Inflammatory macrophage treated with lipopolysaccharide for 4 hours (primary cell): ENCODE results near the gene CLEC14A.

Source experiments
- DNase-seq: peaks from one replicate; pipeline ENCODE4 v3.0.0-alpha.2; 2020

Gene CLEC14A

GRCh38 chr14:38248321-38249028 is 7.4 kb downstream of the CLEC14A start:
- DNase-seq = no peak

- no peak for DNase-seq
These were observed 12.1 kb downstream of the CLEC14A start for GRCh38 chr14:38243696-38244240.

DNA sequence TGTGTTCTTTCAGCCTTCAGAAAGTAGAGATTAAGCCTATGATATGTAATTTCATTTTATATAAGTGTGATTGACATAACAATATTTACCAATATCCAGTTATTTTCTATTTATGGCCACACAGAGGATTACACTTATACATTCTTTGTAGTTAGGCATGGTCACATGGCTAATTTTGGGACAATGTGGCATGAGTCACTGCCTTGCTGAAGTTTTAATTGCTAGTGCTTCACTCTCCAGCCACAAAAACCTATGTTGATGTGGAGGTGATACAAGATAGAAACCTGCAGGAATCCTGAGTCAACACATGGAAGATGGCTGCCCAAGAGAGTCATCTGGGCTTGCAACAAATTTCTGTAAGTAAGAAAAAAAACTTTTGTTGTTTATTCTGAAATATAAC is 17.0 kb downstream of the CLEC14A start:
- DNase-seq = no peak

DNA sequence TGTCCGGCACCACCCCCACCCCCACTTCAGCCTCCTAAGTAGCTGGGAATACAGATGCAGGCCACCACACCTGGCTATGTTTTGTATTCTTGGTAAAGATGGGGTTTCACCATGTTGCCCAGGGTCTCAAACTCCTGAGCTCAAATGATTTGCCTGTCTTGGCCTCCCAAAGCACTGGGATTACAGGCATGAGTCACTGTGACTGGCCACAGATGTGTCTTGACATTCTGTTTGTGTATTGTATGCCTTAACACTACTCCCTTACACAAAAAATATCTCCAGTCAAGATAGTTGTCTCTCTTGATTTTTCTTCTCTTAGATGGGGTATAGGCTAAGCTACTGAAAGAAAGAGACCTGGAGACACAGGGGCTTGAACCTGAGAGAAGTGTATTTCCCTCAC is 17.6 kb downstream of the CLEC14A start:
- no peak for DNase-seq

DNA sequence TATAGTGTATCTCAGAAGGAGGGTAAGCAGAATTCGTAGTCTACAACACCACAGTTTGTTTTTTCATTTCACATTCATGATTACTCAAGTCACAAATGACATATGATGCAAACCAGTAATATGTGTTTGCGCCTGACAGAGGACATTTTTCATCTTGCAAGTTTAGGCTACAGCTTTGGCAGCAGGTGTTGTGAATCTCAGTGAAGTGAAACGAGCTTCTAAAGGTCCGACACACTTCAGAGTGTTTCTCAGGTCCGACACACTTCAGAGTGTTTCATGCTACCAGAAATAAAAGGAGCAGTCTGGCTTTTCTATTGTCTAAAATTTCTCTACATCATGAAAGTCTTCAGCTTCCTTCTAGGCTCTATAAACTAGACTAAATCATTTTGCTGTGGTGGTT is 22.7 kb downstream of the CLEC14A start:
- DNase-seq = no peak

- DNase-seq = no peak
These were observed 29.5 kb downstream of the CLEC14A start for GRCh38 chr14:38226366-38226765.

DNA sequence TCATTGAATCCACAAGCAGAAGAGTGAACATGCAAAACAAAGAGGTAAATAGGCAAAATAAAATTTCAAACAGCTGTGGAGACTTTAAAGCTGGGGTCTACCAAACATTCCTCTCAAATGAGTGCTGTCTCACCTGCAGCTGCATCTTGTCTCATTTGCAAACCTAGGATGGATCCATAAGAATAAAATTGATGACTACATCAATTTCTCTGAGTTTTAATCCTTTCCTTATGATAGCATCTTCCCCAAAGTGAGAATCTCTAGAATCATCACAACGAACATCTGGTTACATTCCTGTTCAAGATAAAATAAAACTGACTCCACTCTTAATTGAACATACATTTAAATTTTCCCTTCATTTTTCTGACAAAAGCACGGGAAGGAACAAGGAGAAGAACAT is 29.9 kb downstream of the CLEC14A start:
- no peak for DNase-seq

GRCh38 chr14:38224338-38224737 is 31.6 kb downstream of the CLEC14A start:
- DNase-seq = no peak

DNA sequence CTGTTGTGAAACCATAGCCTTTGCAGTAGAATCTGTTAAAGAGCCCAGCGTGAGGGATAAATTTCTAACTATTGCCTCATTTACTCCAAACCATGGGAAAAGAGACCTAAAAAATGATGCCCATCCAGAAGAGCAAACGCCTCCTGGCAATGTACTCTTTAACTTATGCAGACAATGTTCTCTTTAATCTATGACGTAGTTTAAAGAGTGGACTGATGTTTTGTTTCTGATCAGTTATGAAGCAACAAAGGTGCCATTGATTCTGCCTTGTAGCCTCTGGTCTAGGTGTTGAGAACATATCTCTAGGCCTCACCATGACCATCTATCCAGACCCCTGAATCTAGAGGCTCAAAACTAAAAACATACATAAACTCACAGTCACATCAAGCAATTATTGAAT is 34.8 kb downstream of the CLEC14A start:
- DNase-seq = no peak

DNA sequence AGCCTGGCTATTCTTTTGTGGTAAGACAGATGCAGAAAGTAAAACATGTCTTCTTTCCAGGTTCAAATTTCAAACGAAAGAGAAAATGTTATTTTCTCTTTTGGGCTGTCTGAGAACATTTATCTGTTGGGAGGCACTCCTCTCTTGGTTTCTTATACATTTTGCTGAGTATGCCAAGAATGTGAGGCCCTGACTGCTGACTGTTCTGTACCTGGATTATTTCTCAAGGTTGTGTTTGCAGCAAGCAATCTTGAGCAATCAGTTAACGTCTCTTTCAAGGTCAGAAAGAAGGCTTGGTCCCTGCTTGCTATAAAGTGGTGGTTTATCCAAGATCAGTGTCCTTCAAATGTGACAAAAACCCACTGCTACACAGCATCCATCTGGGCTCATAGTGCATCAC is 38.3 kb downstream of the CLEC14A start:
- DNase-seq = no peak

- DNase-seq = no peak
These were observed 42.9 kb downstream of the CLEC14A start for GRCh38 chr14:38213001-38213400.

GRCh38 chr14:38212111-38212510 is 43.8 kb downstream of the CLEC14A start:
- no peak for DNase-seq

GRCh38 chr14:38211255-38211735 is 44.6 kb downstream of the CLEC14A start:
- DNase-seq = no peak

DNA sequence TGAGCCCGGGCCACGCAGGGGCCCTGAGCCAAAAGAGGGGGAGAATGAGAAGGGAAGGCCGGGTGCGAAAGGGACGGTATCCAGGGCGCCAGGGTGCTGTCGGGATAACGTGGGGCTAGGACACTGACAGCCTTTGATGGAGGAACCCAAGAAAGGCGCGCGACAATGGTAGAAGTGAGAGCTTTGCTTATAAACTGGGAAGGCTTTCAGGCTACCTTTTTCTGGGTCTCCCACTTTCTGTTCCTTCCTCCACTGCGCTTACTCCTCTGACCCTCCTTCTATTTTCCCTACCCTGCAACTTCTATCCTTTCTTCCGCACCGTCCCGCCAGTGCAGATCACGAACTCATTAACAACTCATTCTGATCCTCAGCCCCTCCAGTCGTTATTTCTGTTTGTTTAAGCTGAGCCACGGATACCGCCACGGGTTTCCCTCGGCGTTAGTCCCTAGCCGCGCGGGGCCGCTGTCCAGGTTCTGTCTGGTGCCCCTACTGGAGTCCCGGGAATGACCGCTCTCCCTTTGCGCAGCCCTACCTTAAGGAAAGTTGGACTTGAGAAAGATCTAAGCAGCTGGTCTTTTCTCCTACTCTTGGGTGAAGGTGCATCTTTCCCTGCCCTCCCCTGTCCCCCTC is 45.2 kb downstream of the CLEC14A start:
- DNase-seq = no peak

DNA sequence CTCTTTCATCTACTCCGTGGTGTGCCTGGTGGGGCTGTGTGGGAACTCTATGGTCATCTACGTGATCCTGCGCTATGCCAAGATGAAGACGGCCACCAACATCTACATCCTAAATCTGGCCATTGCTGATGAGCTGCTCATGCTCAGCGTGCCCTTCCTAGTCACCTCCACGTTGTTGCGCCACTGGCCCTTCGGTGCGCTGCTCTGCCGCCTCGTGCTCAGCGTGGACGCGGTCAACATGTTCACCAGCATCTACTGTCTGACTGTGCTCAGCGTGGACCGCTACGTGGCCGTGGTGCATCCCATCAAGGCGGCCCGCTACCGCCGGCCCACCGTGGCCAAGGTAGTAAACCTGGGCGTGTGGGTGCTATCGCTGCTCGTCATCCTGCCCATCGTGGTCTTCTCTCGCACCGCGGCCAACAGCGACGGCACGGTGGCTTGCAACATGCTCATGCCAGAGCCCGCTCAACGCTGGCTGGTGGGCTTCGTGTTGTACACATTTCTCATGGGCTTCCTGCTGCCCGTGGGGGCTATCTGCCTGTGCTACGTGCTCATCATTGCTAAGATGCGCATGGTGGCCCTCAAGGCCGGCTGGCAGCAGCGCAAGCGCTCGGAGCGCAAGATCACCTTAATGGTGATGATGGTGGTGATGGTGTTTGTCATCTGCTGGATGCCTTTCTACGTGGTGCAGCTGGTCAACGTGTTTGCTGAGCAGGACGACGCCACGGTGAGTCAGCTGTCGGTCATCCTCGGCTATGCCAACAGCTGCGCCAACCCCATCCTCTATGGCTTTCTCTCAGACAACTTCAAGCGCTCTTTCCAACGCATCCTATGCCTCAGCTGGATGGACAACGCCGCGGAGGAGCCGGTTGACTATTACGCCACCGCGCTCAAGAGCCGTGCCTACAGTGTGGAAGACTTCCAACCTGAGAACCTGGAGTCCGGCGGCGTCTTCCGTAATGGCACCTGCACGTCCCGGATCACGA is 46.0 kb downstream of the CLEC14A start:
- DNase-seq = no peak

GRCh38 chr14:38208618-38209562 is 47.0 kb downstream of the CLEC14A start:
- no peak for DNase-seq

- DNase-seq = no peak
These were observed 47.9 kb downstream of the CLEC14A start, which contains the start of gene SSTR1 for GRCh38 chr14:38207736-38208617. SSTR1 (plus strand) TSS chr14:38207904; CDS start chr14:38209390, 1,486 bp downstream.

DNA sequence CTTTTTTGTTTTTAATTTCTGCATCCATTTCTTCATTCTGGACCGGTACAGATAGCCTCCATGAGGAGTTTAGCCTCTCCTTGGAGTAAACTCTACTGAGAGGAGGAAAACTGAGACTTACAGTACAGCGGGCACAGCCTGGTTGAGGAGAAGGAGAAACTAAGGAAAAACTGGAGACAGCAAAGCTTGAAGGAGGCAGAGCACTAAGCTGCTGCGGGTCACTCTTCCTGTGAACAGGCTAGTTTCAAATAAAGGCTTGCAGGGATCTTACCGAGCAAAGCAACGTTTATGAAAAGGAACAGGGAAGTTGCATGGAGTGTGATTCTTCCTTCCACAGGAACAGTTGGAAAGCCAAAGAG is 48.5 kb downstream of the CLEC14A start:
- no peak for DNase-seq

DNA sequence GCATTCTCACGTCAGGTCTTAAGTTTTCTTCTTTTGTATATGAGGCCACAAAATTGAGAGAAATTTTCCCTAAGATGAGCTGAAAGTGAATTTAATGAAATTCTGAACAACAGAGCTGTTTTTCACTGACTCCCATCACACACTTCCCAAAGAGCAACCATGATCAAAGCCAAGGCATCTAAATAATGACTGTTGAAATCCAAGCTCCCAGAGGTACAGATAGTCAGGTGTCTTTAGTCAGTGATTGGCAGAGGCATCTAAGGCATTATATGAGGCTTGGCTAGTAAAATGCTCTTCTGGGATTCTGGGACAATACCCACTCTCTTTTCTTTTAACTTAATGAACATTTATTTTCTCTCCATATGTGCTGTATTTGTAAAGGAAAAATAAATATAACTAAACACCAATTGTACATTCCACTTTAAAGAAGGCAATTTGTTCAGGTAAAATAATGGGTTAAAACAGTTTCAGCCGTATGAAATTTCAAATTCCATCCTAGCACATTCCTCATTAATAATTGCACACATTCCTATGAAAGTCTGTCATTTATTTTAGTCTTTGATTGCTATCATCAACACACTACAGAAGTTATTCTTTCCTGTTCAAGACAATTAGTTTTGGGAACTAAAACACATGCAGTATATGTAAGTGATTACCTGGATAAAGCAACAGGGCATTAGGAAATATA is 49.1 kb downstream of the CLEC14A start:
- no peak for DNase-seq

GRCh38 chr14:38205949-38206665 is 49.8 kb downstream of the CLEC14A start:
- DNase-seq = no peak
